Midbrain (tissue), 1 donor: ENCODE measurements around the gene NAA10.

Source experiments
- DNase-seq: peaks from one replicate; lab custom pipeline; 2025; lab: John Stamatoyannopoulos, UW

Gene NAA10

DNA sequence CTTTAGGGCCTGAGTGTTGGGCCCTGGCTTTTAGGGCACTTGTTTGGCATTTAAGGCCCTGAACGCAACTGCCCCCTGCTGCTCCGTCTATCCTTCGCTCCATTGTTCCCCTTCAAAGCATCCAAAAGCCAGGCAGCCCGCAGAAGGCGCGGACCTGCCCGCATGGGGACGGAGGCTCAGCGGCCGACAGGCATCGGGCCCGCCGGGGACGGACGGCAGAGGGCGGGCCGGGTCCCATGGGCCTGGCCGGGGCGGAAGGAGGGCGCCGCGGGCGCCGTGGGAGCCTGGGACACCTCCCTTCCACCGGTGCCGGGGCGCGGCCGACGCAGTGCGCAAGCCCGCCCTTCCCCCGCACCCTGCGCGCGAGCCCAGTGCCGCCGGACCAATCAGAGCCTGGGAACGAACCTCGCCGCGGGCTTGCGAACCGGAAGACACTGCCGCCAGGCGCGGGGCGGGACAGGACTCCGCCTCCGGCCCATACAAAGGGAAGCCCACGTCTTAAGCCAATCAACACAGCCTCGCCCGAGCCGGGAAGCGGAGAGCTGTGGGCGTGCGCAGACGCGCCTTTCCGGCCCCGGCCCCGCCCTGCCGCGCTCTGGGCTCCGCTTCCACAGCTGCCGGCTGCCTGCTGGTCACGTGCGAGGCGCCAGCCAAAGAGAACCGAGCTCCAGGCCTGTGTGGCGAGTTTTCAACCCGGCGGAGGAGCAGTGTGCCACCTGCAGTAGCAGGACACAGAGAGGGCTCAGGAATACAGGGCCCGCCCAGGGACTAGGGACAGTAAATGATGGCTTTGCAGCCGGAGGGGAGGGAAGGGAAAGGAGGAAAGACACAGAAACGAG is 6.7 kb downstream of the NAA10 start:
- DNase-seq: peak; percentile 94

GRCh38 chrX:153927672-153927921 is 7.2 kb downstream of the NAA10 start:
- DNase-seq: no peak

DNA sequence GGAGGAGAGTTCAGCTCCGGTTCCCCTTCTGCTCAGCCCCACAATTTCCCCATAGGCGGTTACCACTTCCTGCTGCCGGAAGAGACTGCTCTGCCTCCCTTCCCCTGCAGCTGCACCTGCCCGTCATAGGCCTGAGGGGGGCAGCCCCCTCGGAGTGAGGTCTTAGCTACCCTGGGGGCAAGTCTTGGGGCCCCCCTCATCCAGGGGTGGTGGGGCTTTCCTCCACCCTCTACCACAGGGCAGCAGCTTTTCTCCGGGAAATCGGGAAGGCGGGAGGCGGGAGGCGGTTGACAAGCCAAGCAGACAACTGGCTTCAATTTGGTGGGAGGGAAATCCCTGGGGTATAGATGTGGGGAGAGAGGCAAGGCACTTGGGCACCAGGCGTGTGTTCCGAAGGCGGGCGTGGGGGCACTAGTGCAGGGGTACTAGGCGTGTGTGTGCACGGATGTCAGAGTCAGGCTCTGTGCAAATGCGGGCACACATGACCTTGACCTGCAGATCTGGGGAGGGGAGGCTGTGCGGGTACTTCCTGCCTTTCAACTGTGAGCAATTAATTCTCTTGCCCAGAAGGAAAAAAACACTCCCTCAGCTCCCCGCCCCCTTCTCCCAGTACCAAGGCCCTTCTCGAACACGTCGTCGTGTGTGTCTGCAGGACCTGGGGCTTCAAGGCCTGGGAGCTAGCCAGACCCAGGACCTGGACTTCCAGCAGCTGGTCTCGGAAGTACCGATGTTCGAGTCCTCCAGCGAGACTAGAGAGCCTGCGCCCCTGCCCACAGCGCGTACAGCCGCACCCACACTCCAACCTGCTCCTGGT is 7.8 kb downstream of the NAA10 start:
- peak; percentile 25 for DNase-seq

GRCh38 chrX:153926552-153926857 is 8.3 kb downstream of the NAA10 start:
- no peak for DNase-seq

- no peak for DNase-seq
Observed at GRCh38 chrX:153925739-153926551, 8.9 kb downstream of the NAA10 start, which contains the start of gene ARHGAP4. ARHGAP4 (minus strand) TSS chrX:153926264; CDS start chrX:153926202, 62 bp downstream.

DNA sequence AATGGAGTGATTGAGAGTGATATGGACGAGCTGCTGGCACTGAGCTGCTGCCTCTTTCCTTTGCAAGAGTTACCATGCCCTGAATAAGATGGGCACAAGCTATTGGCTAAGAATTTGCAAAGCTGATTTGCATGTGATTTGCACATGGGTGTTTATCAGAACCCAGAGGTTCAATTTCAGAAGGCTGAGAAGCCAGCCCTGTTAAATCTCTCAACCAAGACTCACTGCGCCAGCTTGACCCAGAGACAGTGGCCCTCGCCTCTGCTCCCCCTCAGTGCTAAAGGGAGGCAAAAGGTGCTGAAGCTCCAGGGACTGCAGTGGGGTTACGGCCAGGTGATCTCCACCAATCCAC is 9.5 kb downstream of the NAA10 start:
- DNase-seq: no peak

GRCh38 chrX:153924149-153924861 is 10.5 kb downstream of the NAA10 start:
- DNase-seq: peak; percentile 13

- peak; percentile 48 for DNase-seq
Observed at GRCh38 chrX:153922932-153923857, 11.6 kb downstream of the NAA10 start.

DNA sequence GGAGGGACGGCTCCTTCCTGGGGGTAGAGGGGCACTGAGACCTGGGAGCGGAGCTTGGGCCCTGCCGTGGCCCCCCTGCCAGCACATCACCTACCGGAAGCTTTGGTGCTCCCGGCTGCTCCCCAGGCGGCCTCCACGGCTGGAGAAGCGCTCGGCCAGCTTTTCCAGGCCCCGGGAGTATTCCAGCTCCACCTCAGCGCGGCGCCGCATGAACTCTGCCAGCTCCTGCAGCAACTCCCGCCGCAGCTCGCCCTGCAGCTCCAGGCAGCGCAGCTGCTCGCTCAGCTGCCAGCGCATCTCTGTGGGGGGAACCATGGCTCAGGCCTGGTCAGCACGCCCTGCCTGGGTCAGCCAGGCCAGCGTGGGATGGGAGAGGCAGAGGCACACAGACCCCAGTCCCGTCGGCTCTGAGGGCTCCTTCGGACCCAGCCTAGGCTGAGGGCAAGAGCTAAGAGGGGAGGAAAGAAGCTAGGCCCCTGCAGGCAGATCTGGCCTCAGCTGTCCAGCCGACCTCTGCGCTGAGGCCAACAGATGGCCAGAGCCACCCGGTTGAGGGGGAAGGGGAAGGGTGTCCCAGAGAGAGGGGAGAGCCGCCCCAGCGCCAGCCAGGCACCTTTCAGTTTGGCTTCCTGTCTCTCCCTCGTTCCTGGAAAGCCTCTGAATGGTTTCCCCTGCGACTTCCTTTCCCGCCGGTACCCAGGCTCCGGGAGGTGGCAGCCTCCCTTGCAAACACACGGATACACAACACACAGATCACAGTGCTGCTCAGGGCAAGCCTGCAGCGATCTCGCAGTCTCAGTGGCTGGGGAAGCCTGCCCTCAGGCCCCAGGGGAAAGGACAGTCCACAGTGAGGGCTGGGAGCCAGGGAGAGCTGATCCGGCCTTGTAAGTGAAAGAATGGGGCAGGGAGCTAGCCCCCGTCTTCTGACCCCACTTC is 13.1 kb downstream of the NAA10 start:
- DNase-seq: no peak

DNA sequence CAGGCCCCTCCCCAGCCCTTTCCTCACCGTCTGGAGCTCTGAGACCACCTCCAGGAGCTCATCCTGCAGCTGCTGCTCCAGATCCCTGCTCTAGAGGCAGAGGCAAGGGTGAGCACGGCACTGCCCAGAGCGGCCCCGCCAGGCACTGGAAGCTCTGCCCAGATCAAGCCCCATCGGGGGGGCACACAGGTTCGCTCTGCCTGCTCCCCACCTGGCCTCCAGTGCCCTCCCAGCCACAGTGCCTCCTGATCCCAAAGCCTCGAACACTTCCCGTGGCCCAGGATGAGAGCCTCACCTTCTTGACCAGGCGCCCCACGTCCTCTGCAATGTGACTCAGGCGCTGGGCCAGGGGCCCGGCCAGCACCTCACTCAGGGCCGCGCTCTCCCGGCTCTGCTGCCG is 13.8 kb downstream of the NAA10 start:
- no peak for DNase-seq

- DNase-seq: no peak
Observed at GRCh38 chrX:153920546-153920945, 14.3 kb downstream of the NAA10 start.

GRCh38 chrX:153919281-153919680 is 15.6 kb downstream of the NAA10 start:
- no peak for DNase-seq

DNA sequence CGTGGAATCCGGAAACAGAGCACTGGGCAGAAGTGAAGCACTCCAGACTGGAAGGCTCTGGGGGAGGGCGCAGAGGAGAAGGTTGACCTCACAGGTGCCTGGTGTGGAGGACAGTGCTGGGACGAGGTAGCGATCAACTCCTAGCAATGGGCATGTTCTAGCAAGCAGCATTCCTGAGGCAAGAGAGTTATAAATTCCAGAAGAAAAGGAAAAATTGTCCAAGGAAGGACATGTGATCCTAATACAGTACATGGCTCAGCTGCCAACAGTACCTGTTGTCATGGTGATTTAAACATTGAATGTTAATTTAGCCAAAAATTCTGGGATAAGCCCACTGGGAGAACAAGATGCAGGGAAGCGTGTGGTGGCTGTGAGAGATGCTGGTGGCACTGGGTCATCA is 17.0 kb downstream of the NAA10 start:
- DNase-seq: no peak

- no peak for DNase-seq
Observed at GRCh38 chrX:153913701-153914100, 21.1 kb downstream of the NAA10 start.

- no peak for DNase-seq
Observed at GRCh38 chrX:153913211-153913610, 21.6 kb downstream of the NAA10 start.

DNA sequence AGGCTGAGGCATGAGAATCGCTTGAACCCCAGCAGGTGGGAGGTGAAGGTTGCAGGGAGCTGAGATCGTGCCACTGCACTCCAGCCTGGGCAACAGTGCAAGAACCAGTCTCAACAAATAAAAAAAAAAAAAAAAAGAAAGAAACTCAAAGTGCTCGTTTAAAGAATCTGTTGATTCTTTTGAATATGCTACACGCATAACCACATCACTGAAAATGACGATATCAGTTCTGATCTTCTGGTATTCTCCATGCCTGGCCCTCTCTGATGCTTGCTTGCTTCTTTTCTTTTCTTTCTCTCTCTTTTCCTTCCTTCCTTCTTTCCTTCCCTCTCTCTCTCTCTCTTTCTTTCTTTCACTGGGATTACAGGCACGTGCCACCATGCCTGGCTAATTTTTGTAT is 23.0 kb downstream of the NAA10 start:
- DNase-seq: no peak

DNA sequence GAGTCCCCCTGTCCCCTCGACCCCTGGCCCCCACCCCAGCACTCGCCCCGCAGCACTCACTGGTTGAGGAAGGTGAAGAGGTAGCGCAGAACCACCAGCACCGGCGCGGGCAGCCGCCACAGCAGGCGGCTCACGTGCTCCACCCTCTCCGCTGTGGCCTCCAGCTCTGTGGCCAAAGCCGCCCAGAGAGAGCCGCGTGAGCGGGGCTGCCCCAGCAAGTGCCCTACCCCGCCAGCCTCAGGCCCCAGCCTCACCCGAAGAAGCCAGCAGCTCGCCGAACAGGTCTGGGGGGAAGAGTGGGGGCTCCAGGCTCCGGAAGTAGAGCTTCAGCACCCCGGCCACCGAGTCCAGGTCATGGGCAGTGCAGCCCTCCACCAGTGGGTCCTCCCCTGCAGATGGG is 24.4 kb downstream of the NAA10 start:
- DNase-seq: no peak

DNA sequence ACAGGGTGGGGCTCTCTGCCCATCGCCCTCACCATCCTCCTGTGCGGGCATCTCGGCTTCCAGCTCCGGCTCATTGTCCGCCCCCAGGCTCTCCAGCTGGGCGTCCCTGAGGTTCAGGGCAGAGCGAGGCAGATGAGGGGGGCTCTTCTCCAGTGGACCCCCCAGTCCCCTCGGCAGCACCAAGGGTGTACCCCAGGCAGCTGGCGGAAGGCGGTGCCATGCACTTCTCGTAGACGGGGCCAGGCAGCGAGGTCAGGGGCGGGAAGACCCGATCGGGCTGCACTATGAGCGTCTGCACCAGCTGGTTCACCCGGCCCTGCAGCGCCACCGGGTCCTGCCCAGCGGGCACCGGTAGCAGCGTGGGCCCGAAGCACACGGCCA is 24.9 kb downstream of the NAA10 start:
- DNase-seq: no peak

GRCh38 chrX:153909024-153909979 is 25.5 kb downstream of the NAA10 start:
- no peak for DNase-seq
